IPS-NIHi7 (cell line): Measurements from ENCODE around the gene HAND1.

Experiments used
- DNase-seq: peaks from one replicate; pipeline ENCODE4 v3.0.0; 2012; ENCODE audit warnings: mixed read lengths; ENCODE audit errors: extremely low spot score

HAND1 gene

GRCh38 chr5:154459015-154459414, 19.0 kb downstream of the HAND1 start:
- DNase-seq: no peak

GRCh38 chr5:154456540-154456939, 21.5 kb downstream of the HAND1 start:
- no peak for DNase-seq

- DNase-seq: no peak
These were observed 22.4 kb downstream of the HAND1 start for GRCh38 chr5:154455585-154455984.

- no peak for DNase-seq
These were observed 26.1 kb downstream of the HAND1 start for GRCh38 chr5:154451957-154452356.

GRCh38 chr5:154449786-154450185, 28.2 kb downstream of the HAND1 start:
- no peak for DNase-seq

GRCh38 chr5:154447089-154447725, 30.8 kb downstream of the HAND1 start:
- peak; percentile 58 for DNase-seq

- peak; percentile 60 for DNase-seq
These were observed 31.6 kb downstream of the HAND1 start for GRCh38 chr5:154446195-154447088.

GRCh38 chr5:154445422-154446194, 32.4 kb downstream of the HAND1 start, which contains the start of gene SAP30L:
TSS of gene SAP30L (plus strand) at chr5:154445997. CDS start at chr5:154446605, 608 bp downstream.
- peak; percentile 99 for DNase-seq

- peak; percentile 55 for DNase-seq
These were observed 33.2 kb downstream of the HAND1 start for GRCh38 chr5:154444556-154445421.

- DNase-seq: no peak
These were observed 35.2 kb downstream of the HAND1 start for GRCh38 chr5:154442801-154443200.

- DNase-seq: no peak
These were observed 37.5 kb downstream of the HAND1 start for GRCh38 chr5:154440540-154440939.

GRCh38 chr5:154437281-154437965, 40.6 kb downstream of the HAND1 start:
- DNase-seq: no peak

GRCh38 chr5:154435226-154435625, 42.8 kb downstream of the HAND1 start:
- no peak for DNase-seq

GRCh38 chr5:154430961-154431630, 46.9 kb downstream of the HAND1 start:
- no peak for DNase-seq

- DNase-seq: no peak
These were observed 47.6 kb downstream of the HAND1 start for GRCh38 chr5:154430466-154430865.

- DNase-seq: no peak
These were observed 48.7 kb downstream of the HAND1 start for GRCh38 chr5:154429341-154429740.

- DNase-seq: no peak
These were observed 49.8 kb downstream of the HAND1 start for GRCh38 chr5:154428208-154428607.
